ENCODE data around the gene SMIM22. TPM values are rescaled to one million over a fixed set of nuclear protein-coding genes. Genes with fewer than 3 reads are reported as not detected.

SMIM22 gene
- total RNA-seq, 3 donors from 2014 or later, result 208 to 573 (median 395) TPM

- H3K9me3 ChIP-seq, result no peaks in the 10 kb centered on the region
Observed at GRCh38 chr16:4787068-4787467, 8.1 kb upstream of the SMIM22 start.

GRCh38 chr16:4787627-4788482 lies 7.3 kb upstream of the SMIM22 start, which contains the start of gene SEPTIN12:
TSS of gene SEPTIN12 (minus strand) at chr16:4788345. CDS start at chr16:4787645, 700 bp downstream.
- ATAC-seq, result peak; percentile 11
- Histone ChIP-seq H3K4me1 (ENCODE audit: low read depth) (no peaks in the 10 kb centered on the region), H3K9me3 (no peaks in the 10 kb centered on the region), H3K36me3 (ENCODE audit: low read depth) (no peaks in the 10 kb centered on the region), H3K4me3 (no peak within 1 kb of the TSS)
- intact Hi-C loops (cut with DNase I, micrococcal nuclease), result no loop called here
- no peak for TF ChIP-seq CTCF (IDR thresholded peaks at IDR 0.05)
- no peak for DNase-seq

More at GRCh38 chr16:4787068-4787467, 8.1 kb upstream of the SMIM22 start:
- intact Hi-C loops (cut with DNase I, micrococcal nuclease), result no loop called here
- H3K4me3 ChIP-seq, result no peak overlapping the region
- no peak for TF ChIP-seq CTCF (IDR thresholded peaks at IDR 0.05)
- no peaks in the 10 kb centered on the region for H3K4me1 ChIP-seq (ENCODE audit: low read depth)
- H3K36me3 ChIP-seq (ENCODE audit: low read depth), result no peaks in the 10 kb centered on the region
- no peak for DNase-seq
- ATAC-seq, result no peak

GRCh38 chr16:4788489-4788889 lies 6.7 kb upstream of the SMIM22 start:
- TF ChIP-seq CTCF (IDR thresholded peaks at IDR 0.05), result no peak
- DNase-seq, result no peak
- no peaks in the 10 kb centered on the region for H3K9me3 ChIP-seq
- H3K4me3 ChIP-seq, result no peak overlapping the region
- ATAC-seq, result peak; percentile 40
- intact Hi-C loops (cut with DNase I, micrococcal nuclease), result no loop called here
- H3K4me1 ChIP-seq (ENCODE audit: low read depth), result no peaks in the 10 kb centered on the region
- no peaks in the 10 kb centered on the region for H3K36me3 ChIP-seq (ENCODE audit: low read depth)

- intact Hi-C loops (cut with DNase I, micrococcal nuclease), result no loop called here
- no peak overlapping the region for H3K4me3 ChIP-seq
Observed at GRCh38 chr16:4788910-4789309, 6.3 kb upstream of the SMIM22 start.

GRCh38 chr16:4790261-4790660 lies 4.9 kb upstream of the SMIM22 start:
- H3K4me1 ChIP-seq (ENCODE audit: low read depth), result no peaks in the 10 kb centered on the region
- ATAC-seq, result peak; percentile 5
- no peak for TF ChIP-seq CTCF (IDR thresholded peaks at IDR 0.05)

More at GRCh38 chr16:4788910-4789309, 6.3 kb upstream of the SMIM22 start:
- no peak for TF ChIP-seq CTCF (IDR thresholded peaks at IDR 0.05)
- Histone ChIP-seq H3K9me3 (no peaks in the 10 kb centered on the region), H3K4me1 (ENCODE audit: low read depth) (no peaks in the 10 kb centered on the region), H3K36me3 (ENCODE audit: low read depth) (no peaks in the 10 kb centered on the region)
- ATAC-seq (no peak), DNase-seq (no peak)

More at GRCh38 chr16:4790261-4790660, 4.9 kb upstream of the SMIM22 start:
- Histone ChIP-seq H3K36me3 (ENCODE audit: low read depth) (no peaks in the 10 kb centered on the region), H3K9me3 (no peaks in the 10 kb centered on the region), H3K4me3 (no peak overlapping the region)
- no peak for DNase-seq
- intact Hi-C loops (cut with DNase I, micrococcal nuclease), result no loop called here
